HepG2 (cell line): Measurements from ENCODE around the gene MATR3. TPM values are rescaled to one million over a fixed set of nuclear protein-coding genes. Genes with fewer than 3 reads are reported as not detected.

Source experiments
- ARNTL ChIP-seq: sonication (generic); formaldehyde crosslinking; IDR thresholded peaks from 2 replicates; pipeline ENCODE4 v1.4.0; 2020; ENCODE audit warnings: mild to moderate bottlenecking, missing genetic modification reagents
- CENPT ChIP-seq: sonication (generic); formaldehyde crosslinking; IDR thresholded peaks from 2 replicates; pipeline ENCODE4 v1.8.0; 2022; ENCODE audit warnings: low read depth, mild to moderate bottlenecking, moderate library complexity, missing genetic modification reagents
- CHCHD3 ChIP-seq: sonication (generic); formaldehyde crosslinking; IDR thresholded peaks from 2 replicates; pipeline ENCODE4 v1.8.0; 2022; ENCODE audit warnings: mild to moderate bottlenecking, missing genetic modification reagents, moderate library complexity
- CREB1 ChIP-seq, 2 experiments: fragments of 450-650 bp in 1 of 2; IDR thresholded peaks; 2 replicates each; pipeline ENCODE4 v1.6.1; 2016 to 2017; ENCODE audit warnings: control low read depth in 1 of 2, mild to moderate bottlenecking in 1 of 2, missing compliant biosample characterization in 1 of 2, missing genetic modification characterization in 1 of 2
- DRAP1 ChIP-seq: IDR thresholded peaks from 2 replicates; pipeline ENCODE4 v1.6.1; 2016; ENCODE audit warnings: missing genetic modification reagents, missing compliant biosample characterization
- ELF4 ChIP-seq: sonication (generic); formaldehyde crosslinking; IDR thresholded peaks from 2 replicates; pipeline ENCODE4 v1.5.0; 2020; ENCODE audit warnings: missing genetic modification reagents, mild to moderate bottlenecking, moderate library complexity, borderline replicate concordance
- GABPA ChIP-seq, 2 experiments: IDR thresholded peaks; 2 replicates each; pipeline ENCODE4 v1.6.1; 2011 to 2016; ENCODE audit warnings: low read depth in 2 of 2, low read length in 1 of 2, missing biosample characterization in 1 of 2, missing genetic modification characterization in 1 of 2
- GPN1 ChIP-seq: sonication (generic); formaldehyde crosslinking; IDR thresholded peaks from 2 replicates; pipeline ENCODE4 v1.5.1; 2020; ENCODE audit warnings: missing genetic modification reagents, borderline replicate concordance
- HCFC1 ChIP-seq: fragments of 150-350 bp; IDR thresholded peaks from 2 replicates; pipeline ENCODE4 v1.6.1; 2014; ENCODE audit warnings: low read depth, low read length
- HDAC1 ChIP-seq: sonication (generic); formaldehyde crosslinking; IDR thresholded peaks from 2 replicates; pipeline ENCODE4 v1.5.1; 2020; ENCODE audit warnings: mild to moderate bottlenecking, missing genetic modification reagents
- IRX3 ChIP-seq: sonication (generic); formaldehyde crosslinking; IDR thresholded peaks from 2 replicates; pipeline ENCODE4 v1.8.1; 2023; ENCODE audit warnings: mild to moderate bottlenecking, low read depth, missing genetic modification reagents, borderline replicate concordance
- MIER2 ChIP-seq: IDR thresholded peaks from 2 replicates; pipeline ENCODE4 v1.6.1; 2016; ENCODE audit warnings: missing biosample characterization, missing genetic modification reagents
- PPARG ChIP-seq: conservative IDR thresholded peaks from 2 replicates; pipeline ENCODE4 v1.6.1; 2016; ENCODE audit warnings: missing biosample characterization, missing genetic modification reagents
- PRPF4 ChIP-seq: fragments of 200-400 bp; formaldehyde crosslinking; IDR thresholded peaks from 2 replicates; pipeline ENCODE4 v1.6.1; 2016; ENCODE audit warnings: low read length, low read depth; ENCODE audit not compliant: poor library complexity, severe bottlenecking
- RNF2 ChIP-seq: fragments of 450-650 bp; conservative IDR thresholded peaks from 2 replicates; pipeline ENCODE4 v1.6.1; 2016; ENCODE audit warnings: low read depth
- ZFP36L1 ChIP-seq: sonication (generic); formaldehyde crosslinking; IDR thresholded peaks from 2 replicates; pipeline ENCODE4 v1.8.0; 2022; ENCODE audit warnings: mild to moderate bottlenecking, missing genetic modification reagents, moderate library complexity
- ZFP36L2 ChIP-seq: sonication (generic); formaldehyde crosslinking; IDR thresholded peaks from 2 replicates; pipeline ENCODE4 v1.4.0; 2020; ENCODE audit warnings: missing genetic modification reagents
- ZMYM3 ChIP-seq: sonication (generic); formaldehyde crosslinking; IDR thresholded peaks from 2 replicates; pipeline ENCODE4 v1.5.1; 2020; ENCODE audit warnings: mild to moderate bottlenecking, missing genetic modification reagents
- ZNF281 ChIP-seq: sonication (generic); formaldehyde crosslinking; IDR thresholded peaks from 2 replicates; pipeline ENCODE4 v1.4.0; 2020; ENCODE audit warnings: missing genetic modification reagents, borderline replicate concordance
- ZNF333 ChIP-seq: sonication (generic); formaldehyde crosslinking; IDR thresholded peaks from 2 replicates; pipeline ENCODE4 v1.4.0; 2020; ENCODE audit warnings: mild to moderate bottlenecking, missing genetic modification reagents, borderline replicate concordance
- ZNF382 ChIP-seq: sonication (generic); formaldehyde crosslinking; IDR thresholded peaks from 2 replicates; pipeline ENCODE4 v1.5.0; 2020; ENCODE audit warnings: missing genetic modification reagents, mild to moderate bottlenecking, borderline replicate concordance
- ZNF468 ChIP-seq: sonication (generic); formaldehyde crosslinking; IDR thresholded peaks from 2 replicates; pipeline ENCODE4 v1.8.0; 2022; ENCODE audit warnings: mild to moderate bottlenecking, moderate library complexity, missing genetic modification reagents
- ZNF629 ChIP-seq: sonication (generic); formaldehyde crosslinking; conservative IDR thresholded peaks from 2 replicates; pipeline ENCODE4 v1.5.0; 2020; ENCODE audit warnings: missing genetic modification reagents
- ZNF782 ChIP-seq: sonication (generic); formaldehyde crosslinking; IDR thresholded peaks from 2 replicates; pipeline ENCODE4 v1.4.0; 2020; ENCODE audit warnings: missing genetic modification reagents, mild to moderate bottlenecking, borderline replicate concordance
- polyA plus RNA-seq, 8 experiments: library from polyadenylated mRNA; depleted of rRNA in 3 of 8; stranded (reverse) in 7 of 8; unstranded in 1 of 8; fragments of >200 nt; fragmentation: Illumina TruSeq in 4 of 8; extraction: Trizol in 4 of 8; gene quantifications; 2 replicates each; pipeline versions ENCODE4 v1.2.1 to v1.2.3, GENCODE V29; 2011 to 2016; ENCODE audit warnings: low read depth in 4 of 8, missing spikeins in 1 of 8, mixed read lengths in 1 of 8; ENCODE audit not compliant: insufficient read depth in 1 of 8
- total RNA-seq, 5 experiments: library from RNA; depleted of rRNA; stranded (reverse); fragments of >200 nt; fragmentation: Illumina TruSeq; extraction: Trizol; gene quantifications; 2 replicates each; pipeline ENCODE4 v1.2.3, GENCODE V29; 2016; ENCODE audit warnings: low read depth in 1 of 5
- TF ChIP-seq, protein P1 (sequence below): sonication (generic); formaldehyde crosslinking; IDR thresholded peaks from 2 replicates; pipeline ENCODE4 v1.4.0; 2020; ENCODE audit warnings: missing genetic modification reagents

The MATR3 gene
- total and polyA plus RNA-seq, 2 of the 13 experiments (the other 11 are each of a cell fraction or from before 2014, with no cell fraction given): 94.2 to 341 TPM

DNA sequence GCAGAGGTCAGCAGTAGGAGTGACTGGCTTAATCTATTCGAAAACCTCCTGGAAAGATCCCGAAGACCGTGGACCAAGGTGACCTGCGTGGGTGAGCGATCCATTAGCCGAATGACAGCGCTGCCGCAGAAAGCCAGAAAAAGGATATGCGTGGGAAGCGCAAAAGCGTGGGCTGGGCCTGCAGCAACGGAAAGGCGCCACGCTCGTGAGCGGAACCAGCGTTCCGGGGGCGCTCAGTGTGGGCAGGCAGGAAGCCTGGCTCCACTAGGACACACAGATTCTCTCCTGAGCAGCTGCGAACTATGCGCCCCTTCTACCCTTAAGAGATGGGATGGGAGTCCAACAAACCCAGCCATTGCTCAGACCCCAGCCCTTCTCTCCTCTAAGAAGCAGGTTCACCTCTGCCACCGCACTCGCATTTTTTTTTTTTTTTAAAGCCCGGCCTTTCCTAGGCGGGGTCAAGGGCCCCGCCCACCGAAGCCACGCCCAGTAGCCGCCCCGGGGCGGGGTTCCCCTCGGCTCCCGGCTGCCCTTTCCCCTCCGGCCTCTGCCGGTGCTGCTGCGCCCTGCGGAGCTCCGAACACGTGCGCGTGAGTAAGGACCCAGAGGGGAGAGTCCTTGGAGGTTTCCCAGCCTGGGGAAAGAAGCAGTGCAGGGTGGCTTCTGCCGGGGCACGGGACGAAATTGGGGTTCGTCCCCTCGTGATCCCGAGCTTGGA is 19.8 kb upstream of the MATR3 start (continued):
- TF ChIP-seq ZNF281 (0 out of 2 replicates have a peak, but pooled peaks have one; percentile 22), HDAC1 (CRISPR knock-in tag) (peak; percentile 73), ELF4 (peak; percentile 81), HCFC1 (no peak), IRX3 (CRISPR knock-in tag) (peak; percentile 58; the same call in 1 of the 2 replicates), ZNF382 (CRISPR knock-in tag) (no peak), ZNF468 (CRISPR knock-in tag) (no peak), PPARG (peak; percentile 68), ZNF333 (CRISPR knock-in tag) (no peak), CENPT (CRISPR knock-in tag) (no peak), ZMYM3 (CRISPR knock-in tag) (no peak), ZNF629 (CRISPR knock-in tag) (0 out of 2 replicates have a peak, but pooled peaks have one; percentile 15), GABPA (IDR thresholded peaks at IDR 0.05; ENCODE audit: low read depth, low read length) (no peak), GABPA (CRISPR knock-in tag; IDR thresholded peaks at IDR 0.05; ENCODE audit: low read depth) (peak; percentile 8; the same call in 1 of the 2 replicates), CREB1 (IDR thresholded peaks at IDR 0.05) (no peak), CREB1 (CRISPR knock-in tag; IDR thresholded peaks at IDR 0.05) (no peak), ARNTL (peak; percentile 76; the same call in 1 of the 2 replicates), PRPF4 (no peak), MIER2 (CRISPR knock-in tag) (no peak), DRAP1 (peak; percentile 35; the same call in 1 of the 2 replicates), GPN1 (CRISPR knock-in tag) (no peak), CHCHD3 (no peak), ZNF782 (CRISPR knock-in tag) (no peak), ZFP36L2 (CRISPR knock-in tag) (no peak), RNF2 (0 out of 2 replicates have a peak, but pooled peaks have one; percentile 49), ZFP36L1 (CRISPR knock-in tag) (no peak)
- TF ChIP-seq, protein P1, sequence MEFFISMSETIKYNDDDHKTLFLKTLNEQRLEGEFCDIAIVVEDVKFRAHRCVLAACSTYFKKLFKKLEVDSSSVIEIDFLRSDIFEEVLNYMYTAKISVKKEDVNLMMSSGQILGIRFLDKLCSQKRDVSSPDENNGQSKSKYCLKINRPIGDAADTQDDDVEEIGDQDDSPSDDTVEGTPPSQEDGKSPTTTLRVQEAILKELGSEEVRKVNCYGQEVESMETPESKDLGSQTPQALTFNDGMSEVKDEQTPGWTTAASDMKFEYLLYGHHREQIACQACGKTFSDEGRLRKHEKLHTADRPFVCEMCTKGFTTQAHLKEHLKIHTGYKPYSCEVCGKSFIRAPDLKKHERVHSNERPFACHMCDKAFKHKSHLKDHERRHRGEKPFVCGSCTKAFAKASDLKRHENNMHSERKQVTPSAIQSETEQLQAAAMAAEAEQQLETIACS (CRISPR knock-in tag): 0 out of 2 replicates have a peak, but pooled peaks have one; percentile 10
